HepG2 (cell line): Measurements from ENCODE around the gene HPCAL1. TPM values are rescaled to one million over a fixed set of nuclear protein-coding genes. Genes with fewer than 3 reads are reported as not detected.

Experiments used
- CREB1 ChIP-seq, 2 experiments: fragments of 450-650 bp in 1 of 2; IDR thresholded peaks; 2 replicates each; pipeline ENCODE4 v1.6.1; 2016 to 2017; ENCODE audit warnings: control low read depth in 1 of 2, mild to moderate bottlenecking in 1 of 2, missing compliant biosample characterization in 1 of 2, missing genetic modification characterization in 1 of 2
- E2F2 ChIP-seq: sonication (generic); formaldehyde crosslinking; IDR thresholded peaks from 2 replicates; pipeline ENCODE4 v1.4.0; 2020; ENCODE audit warnings: missing genetic modification reagents, borderline replicate concordance
- FOXO1 ChIP-seq: sonication (generic); formaldehyde crosslinking; IDR thresholded peaks from 2 replicates; pipeline ENCODE4 v1.4.0; 2020; ENCODE audit warnings: missing genetic modification reagents
- GABPA ChIP-seq, 2 experiments: IDR thresholded peaks; 2 replicates each; pipeline ENCODE4 v1.6.1; 2011 to 2016; ENCODE audit warnings: low read depth in 2 of 2, low read length in 1 of 2, missing biosample characterization in 1 of 2, missing genetic modification characterization in 1 of 2
- HNRNPLL ChIP-seq: fragments of 200-400 bp; formaldehyde crosslinking; IDR thresholded peaks from 2 replicates; pipeline ENCODE4 v1.6.1; 2017; ENCODE audit warnings: mild to moderate bottlenecking, low read depth, low read length; ENCODE audit not compliant: poor library complexity, severe bottlenecking
- HOXA3 ChIP-seq: sonication (generic); formaldehyde crosslinking; IDR thresholded peaks from 2 replicates; pipeline ENCODE4 v1.5.0; 2020; ENCODE audit warnings: missing genetic modification reagents
- KLF13 ChIP-seq: sonication (generic); formaldehyde crosslinking; IDR thresholded peaks from 2 replicates; pipeline ENCODE4 v1.4.0; 2020; ENCODE audit warnings: mild to moderate bottlenecking, missing genetic modification reagents
- MTF1 ChIP-seq: sonication (generic); formaldehyde crosslinking; IDR thresholded peaks from 2 replicates; pipeline ENCODE4 v1.5.0; 2020; ENCODE audit warnings: missing genetic modification reagents
- NFRKB ChIP-seq: fragments of 450-650 bp; IDR thresholded peaks from 2 replicates; pipeline ENCODE4 v1.6.1; 2017
- PRDM15 ChIP-seq: sonication (generic); formaldehyde crosslinking; IDR thresholded peaks from 2 replicates; pipeline ENCODE4 v1.4.0; 2020; ENCODE audit warnings: missing genetic modification reagents
- XRCC5 ChIP-seq: fragments of 200-400 bp; formaldehyde crosslinking; optimal IDR thresholded peaks from 2 replicates; pipeline ENCODE3; 2017; ENCODE audit warnings: mild to moderate bottlenecking, low read length
- ZFAT ChIP-seq: sonication (generic); formaldehyde crosslinking; conservative IDR thresholded peaks from 2 replicates; pipeline ENCODE4 v1.8.1; 2023; ENCODE audit warnings: missing genetic modification reagents, inconsistent platforms
- ZFY ChIP-seq: sonication (generic); formaldehyde crosslinking; IDR thresholded peaks from 2 replicates; pipeline ENCODE4 v1.4.0; 2020; ENCODE audit warnings: missing genetic modification reagents
- ZNF362 ChIP-seq: sonication (generic); formaldehyde crosslinking; IDR thresholded peaks from 2 replicates; pipeline ENCODE4 v1.4.0; 2020; ENCODE audit warnings: missing genetic modification reagents, mild to moderate bottlenecking, borderline replicate concordance
- polyA plus RNA-seq, 8 experiments: library from polyadenylated mRNA; depleted of rRNA in 3 of 8; stranded (reverse) in 7 of 8; unstranded in 1 of 8; fragments of >200 nt; fragmentation: Illumina TruSeq in 4 of 8; extraction: Trizol in 4 of 8; gene quantifications; 2 replicates each; pipeline versions ENCODE4 v1.2.1 to v1.2.3, GENCODE V29; 2011 to 2016; ENCODE audit warnings: low read depth in 4 of 8, missing spikeins in 1 of 8, mixed read lengths in 1 of 8; ENCODE audit not compliant: insufficient read depth in 1 of 8
- total RNA-seq, 5 experiments: library from RNA; depleted of rRNA; stranded (reverse); fragments of >200 nt; fragmentation: Illumina TruSeq; extraction: Trizol; gene quantifications; 2 replicates each; pipeline ENCODE4 v1.2.3, GENCODE V29; 2016; ENCODE audit warnings: low read depth in 1 of 5
- TF ChIP-seq, protein P1 (sequence below): sonication (generic); formaldehyde crosslinking; IDR thresholded peaks from 2 replicates; pipeline ENCODE4 v1.4.0; 2020; ENCODE audit warnings: missing genetic modification reagents
- TF ChIP-seq, protein P2 (sequence below): IDR thresholded peaks from 2 replicates; pipeline ENCODE4 v1.6.1; 2016; ENCODE audit warnings: low read depth, control low read depth

The HPCAL1 gene
- total and polyA plus RNA-seq, 2 of the 13 experiments (the other 11 are each of a cell fraction or from before 2014, with no cell fraction given), result 29.5 to 29.9 TPM

DNA sequence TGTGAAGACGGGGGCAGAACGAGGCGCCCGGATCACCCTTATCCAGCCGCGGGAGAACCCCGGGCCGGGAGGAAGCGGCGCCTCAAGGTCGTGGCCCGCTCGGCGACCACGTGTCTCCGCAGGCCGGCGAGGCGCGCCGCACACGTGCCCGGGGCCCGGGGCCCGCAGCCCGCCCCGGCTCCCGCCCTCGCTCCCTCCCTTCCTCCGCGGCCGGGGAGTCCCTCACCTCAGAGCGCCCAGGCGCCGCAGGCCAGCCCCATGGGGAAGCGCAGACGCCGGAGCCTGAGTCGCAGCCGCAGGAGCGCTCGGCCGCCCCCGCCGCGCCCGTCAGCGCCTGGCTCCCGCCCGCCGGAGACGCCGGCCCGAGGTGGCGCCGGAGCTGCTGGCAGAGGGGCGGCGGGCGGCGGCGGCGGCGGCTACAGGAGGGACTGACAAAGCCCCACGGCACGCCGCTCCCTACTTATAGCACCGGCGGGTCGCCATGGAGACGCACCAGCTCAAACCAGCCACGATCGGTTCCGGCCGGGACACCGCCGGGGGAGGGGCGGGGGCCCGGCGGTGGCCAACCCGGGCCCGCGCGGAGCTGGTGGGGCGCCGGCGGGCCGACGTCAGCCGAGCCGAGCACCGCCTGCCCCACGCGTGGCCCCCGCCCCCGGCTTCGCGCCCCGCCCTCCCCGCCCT lies 145.3 kb downstream of the HPCAL1 start, which contains the start of gene ODC1 (continued):
- peak; percentile 64; the same call in 1 of the 2 replicates for TF ChIP-seq PRDM15 (CRISPR knock-in tag)
- no peak; the same call in 1 of the 2 replicates for TF ChIP-seq E2F2 (CRISPR knock-in tag)
- peak; percentile 97 for TF ChIP-seq ZFY (CRISPR knock-in tag)
- TF ChIP-seq HOXA3, result peak; percentile 87
- TF ChIP-seq NFRKB, result no peak
- peak; percentile 61 for TF ChIP-seq XRCC5
- peak; percentile 80 for TF ChIP-seq MTF1 (CRISPR knock-in tag)
- no peak for TF ChIP-seq GABPA (IDR thresholded peaks at IDR 0.05; ENCODE audit: low read depth, low read length)
- no peak for TF ChIP-seq GABPA (CRISPR knock-in tag; IDR thresholded peaks at IDR 0.05; ENCODE audit: low read depth)
- TF ChIP-seq, protein P1, sequence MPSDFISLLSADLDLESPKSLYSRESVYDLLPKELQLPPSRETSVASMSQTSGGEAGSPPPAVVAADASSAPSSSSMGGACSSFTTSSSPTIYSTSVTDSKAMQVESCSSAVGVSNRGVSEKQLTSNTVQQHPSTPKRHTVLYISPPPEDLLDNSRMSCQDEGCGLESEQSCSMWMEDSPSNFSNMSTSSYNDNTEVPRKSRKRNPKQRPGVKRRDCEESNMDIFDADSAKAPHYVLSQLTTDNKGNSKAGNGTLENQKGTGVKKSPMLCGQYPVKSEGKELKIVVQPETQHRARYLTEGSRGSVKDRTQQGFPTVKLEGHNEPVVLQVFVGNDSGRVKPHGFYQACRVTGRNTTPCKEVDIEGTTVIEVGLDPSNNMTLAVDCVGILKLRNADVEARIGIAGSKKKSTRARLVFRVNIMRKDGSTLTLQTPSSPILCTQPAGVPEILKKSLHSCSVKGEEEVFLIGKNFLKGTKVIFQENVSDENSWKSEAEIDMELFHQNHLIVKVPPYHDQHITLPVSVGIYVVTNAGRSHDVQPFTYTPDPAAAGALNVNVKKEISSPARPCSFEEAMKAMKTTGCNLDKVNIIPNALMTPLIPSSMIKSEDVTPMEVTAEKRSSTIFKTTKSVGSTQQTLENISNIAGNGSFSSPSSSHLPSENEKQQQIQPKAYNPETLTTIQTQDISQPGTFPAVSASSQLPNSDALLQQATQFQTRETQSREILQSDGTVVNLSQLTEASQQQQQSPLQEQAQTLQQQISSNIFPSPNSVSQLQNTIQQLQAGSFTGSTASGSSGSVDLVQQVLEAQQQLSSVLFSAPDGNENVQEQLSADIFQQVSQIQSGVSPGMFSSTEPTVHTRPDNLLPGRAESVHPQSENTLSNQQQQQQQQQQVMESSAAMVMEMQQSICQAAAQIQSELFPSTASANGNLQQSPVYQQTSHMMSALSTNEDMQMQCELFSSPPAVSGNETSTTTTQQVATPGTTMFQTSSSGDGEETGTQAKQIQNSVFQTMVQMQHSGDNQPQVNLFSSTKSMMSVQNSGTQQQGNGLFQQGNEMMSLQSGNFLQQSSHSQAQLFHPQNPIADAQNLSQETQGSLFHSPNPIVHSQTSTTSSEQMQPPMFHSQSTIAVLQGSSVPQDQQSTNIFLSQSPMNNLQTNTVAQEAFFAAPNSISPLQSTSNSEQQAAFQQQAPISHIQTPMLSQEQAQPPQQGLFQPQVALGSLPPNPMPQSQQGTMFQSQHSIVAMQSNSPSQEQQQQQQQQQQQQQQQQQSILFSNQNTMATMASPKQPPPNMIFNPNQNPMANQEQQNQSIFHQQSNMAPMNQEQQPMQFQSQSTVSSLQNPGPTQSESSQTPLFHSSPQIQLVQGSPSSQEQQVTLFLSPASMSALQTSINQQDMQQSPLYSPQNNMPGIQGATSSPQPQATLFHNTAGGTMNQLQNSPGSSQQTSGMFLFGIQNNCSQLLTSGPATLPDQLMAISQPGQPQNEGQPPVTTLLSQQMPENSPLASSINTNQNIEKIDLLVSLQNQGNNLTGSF, result peak; percentile 99
- TF ChIP-seq ZNF362 (CRISPR knock-in tag), result no peak
- TF ChIP-seq, protein P2, sequence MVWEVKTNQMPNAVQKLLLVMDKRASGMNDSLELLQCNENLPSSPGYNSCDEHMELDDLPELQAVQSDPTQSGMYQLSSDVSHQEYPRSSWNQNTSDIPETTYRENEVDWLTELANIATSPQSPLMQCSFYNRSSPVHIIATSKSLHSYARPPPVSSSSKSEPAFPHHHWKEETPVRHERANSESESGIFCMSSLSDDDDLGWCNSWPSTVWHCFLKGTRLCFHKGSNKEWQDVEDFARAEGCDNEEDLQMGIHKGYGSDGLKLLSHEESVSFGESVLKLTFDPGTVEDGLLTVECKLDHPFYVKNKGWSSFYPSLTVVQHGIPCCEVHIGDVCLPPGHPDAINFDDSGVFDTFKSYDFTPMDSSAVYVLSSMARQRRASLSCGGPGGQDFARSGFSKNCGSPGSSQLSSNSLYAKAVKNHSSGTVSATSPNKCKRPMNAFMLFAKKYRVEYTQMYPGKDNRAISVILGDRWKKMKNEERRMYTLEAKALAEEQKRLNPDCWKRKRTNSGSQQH (CRISPR knock-in tag), result peak; percentile 11; the same call in 1 of the 2 replicates
- peak; percentile 2; the same call in 1 of the 2 replicates for TF ChIP-seq CREB1 (IDR thresholded peaks at IDR 0.05)
- TF ChIP-seq CREB1 (CRISPR knock-in tag; IDR thresholded peaks at IDR 0.05), result no peak
- no peak for TF ChIP-seq HNRNPLL
- no peak for TF ChIP-seq KLF13 (CRISPR knock-in tag)
- TF ChIP-seq ZFAT, result peak; percentile 94; the same call in 1 of the 2 replicates
- TF ChIP-seq FOXO1, result no peak
